ENCODE data around the gene PPP3CA. TPM values are rescaled to one million over a fixed set of nuclear protein-coding genes. Genes with fewer than 3 reads are reported as not detected.

PPP3CA gene
- total RNA-seq, 2 donors from 2014 or later = 22.0 to 25.7 TPM

- ATAC-seq = no peak
- intact Hi-C loops (cut with DNase I) = no loop called here
- DNase-seq = no peak
Observed at GRCh38 chr4:101230801-101231426, 116.4 kb downstream of the PPP3CA start.

GRCh38 chr4:101229116-101229515 lies 118.2 kb downstream of the PPP3CA start:
- no peak for DNase-seq
- intact Hi-C loops (cut with DNase I) = no loop called here
- no peak for ATAC-seq

DNA sequence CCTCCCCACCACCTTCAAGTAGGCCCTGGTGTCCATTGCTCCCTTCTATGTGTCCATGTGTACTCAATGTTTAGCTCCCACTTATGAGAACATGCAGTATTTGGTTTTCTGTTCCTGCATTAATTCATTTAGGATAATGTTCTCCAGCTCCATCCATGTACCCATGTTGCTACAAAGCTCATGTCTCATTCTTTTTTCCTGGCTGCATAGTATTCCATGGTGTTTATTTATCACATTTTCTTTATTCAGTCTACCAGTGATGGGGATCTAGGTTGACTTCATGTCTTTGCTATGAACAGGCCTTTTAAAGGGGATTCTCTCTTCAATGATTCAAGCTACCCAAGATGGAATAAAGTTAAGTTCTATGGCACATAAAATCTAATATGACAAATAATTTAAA lies 119.6 kb downstream of the PPP3CA start:
- intact Hi-C loops (cut with DNase I) = no loop called here
- no peak for DNase-seq

GRCh38 chr4:101224358-101225218 lies 122.7 kb downstream of the PPP3CA start:
- DNase-seq (no peak), ATAC-seq (no peak)
- intact Hi-C loops (cut with DNase I) = no loop called here

More for the DNA sequence above, 119.6 kb downstream of the PPP3CA start:
- no peak for ATAC-seq

GRCh38 chr4:101222156-101222845 lies 125.0 kb downstream of the PPP3CA start:
- no peak for DNase-seq
- intact Hi-C loops (cut with DNase I) = no loop called here
- ATAC-seq = no peak

DNA sequence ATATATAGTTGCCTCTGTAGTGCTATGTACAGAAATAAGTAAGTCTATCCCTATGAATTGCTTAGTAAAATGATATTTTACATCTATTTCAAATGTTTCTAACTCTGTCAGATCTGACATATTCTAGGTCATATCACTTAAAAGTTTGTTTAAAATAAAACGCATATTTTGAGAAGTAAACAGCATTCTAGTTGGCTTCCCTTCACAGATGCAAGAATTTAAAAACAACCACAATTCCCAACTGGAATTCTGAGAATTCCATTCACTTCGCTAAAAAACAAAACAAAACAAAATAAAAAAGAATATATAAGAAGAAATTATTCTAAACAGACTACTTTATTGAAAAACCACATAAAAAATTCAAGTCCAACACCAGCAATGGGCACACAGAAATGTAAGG lies 126.0 kb downstream of the PPP3CA start:
- no peak for ATAC-seq
- no peak for DNase-seq
- intact Hi-C loops (cut with DNase I) = no loop called here

DNA sequence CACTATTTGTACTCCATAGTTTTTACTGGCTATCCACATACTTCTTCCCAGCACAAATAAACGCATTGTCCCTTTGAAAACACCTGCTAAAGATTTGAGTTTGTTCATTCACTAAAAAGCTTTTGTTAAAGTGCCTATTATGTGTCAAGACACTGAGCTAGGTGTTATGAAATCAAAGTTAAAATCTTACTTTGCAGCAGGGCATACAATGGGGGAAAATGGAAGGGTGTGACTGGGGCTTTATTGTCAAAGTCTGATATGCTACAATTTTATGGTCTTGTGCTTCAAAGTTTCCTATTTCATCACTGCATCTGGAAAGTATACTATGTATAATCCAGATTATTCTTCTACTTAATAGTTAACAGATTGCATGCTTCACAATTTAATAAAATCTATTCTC lies 128.4 kb downstream of the PPP3CA start:
- intact Hi-C loops (cut with DNase I) = no loop called here
- DNase-seq = no peak
- no peak for ATAC-seq

GRCh38 chr4:101218346-101218745 lies 129.0 kb downstream of the PPP3CA start:
- ATAC-seq (no peak), DNase-seq (no peak)
- intact Hi-C loops (cut with DNase I) = no loop called here

- ATAC-seq = peak in 1 of 2 donors; percentile 49
- intact Hi-C loops (cut with DNase I) = no loop called here
- no peak for DNase-seq
Observed at GRCh38 chr4:101217353-101218031, 129.8 kb downstream of the PPP3CA start.

GRCh38 chr4:101211146-101211553 lies 136.2 kb downstream of the PPP3CA start:
- ATAC-seq = peak in 1 of 2 donors; percentile 75
- no peak for DNase-seq
- intact Hi-C loops (cut with DNase I) = no loop called here

- intact Hi-C loops (cut with DNase I) = no loop called here
- ATAC-seq (no peak), DNase-seq (no peak)
Observed at GRCh38 chr4:101210331-101210730, 137.0 kb downstream of the PPP3CA start.

DNA sequence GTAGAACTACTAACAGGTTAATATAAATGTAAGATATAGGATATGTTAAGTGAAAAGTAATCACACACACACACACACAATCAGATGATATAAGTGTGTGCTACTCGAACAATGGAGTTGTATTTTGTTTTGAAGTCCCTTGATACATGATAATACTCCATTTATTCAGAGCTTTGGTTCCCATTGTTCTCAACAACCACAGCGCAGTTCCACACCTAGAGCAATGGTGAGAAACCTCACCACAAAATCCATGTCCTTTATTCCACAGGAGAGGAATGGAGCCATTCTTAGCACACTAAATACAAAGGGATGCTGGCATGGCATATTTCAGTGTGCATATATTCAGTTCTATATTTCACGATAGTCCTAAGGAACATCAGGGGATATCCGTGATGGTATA lies 139.2 kb downstream of the PPP3CA start:
- ATAC-seq = no peak
- intact Hi-C loops (cut with DNase I) = no loop called here
- DNase-seq = no peak

GRCh38 chr4:101205916-101206315 lies 141.4 kb downstream of the PPP3CA start:
- intact Hi-C loops (cut with DNase I) = no loop called here
- DNase-seq = no peak
- ATAC-seq = peak; percentile 55 to 57

GRCh38 chr4:101201421-101201820 lies 145.9 kb downstream of the PPP3CA start:
- DNase-seq (no peak), ATAC-seq (no peak)
- intact Hi-C loops (cut with DNase I) = no loop called here

- peak; percentile 41 to 94 for ATAC-seq
- DNase-seq = no peak
- intact Hi-C loops (cut with DNase I) = no loop called here
Observed at GRCh38 chr4:101200561-101200960, 146.8 kb downstream of the PPP3CA start.

DNA sequence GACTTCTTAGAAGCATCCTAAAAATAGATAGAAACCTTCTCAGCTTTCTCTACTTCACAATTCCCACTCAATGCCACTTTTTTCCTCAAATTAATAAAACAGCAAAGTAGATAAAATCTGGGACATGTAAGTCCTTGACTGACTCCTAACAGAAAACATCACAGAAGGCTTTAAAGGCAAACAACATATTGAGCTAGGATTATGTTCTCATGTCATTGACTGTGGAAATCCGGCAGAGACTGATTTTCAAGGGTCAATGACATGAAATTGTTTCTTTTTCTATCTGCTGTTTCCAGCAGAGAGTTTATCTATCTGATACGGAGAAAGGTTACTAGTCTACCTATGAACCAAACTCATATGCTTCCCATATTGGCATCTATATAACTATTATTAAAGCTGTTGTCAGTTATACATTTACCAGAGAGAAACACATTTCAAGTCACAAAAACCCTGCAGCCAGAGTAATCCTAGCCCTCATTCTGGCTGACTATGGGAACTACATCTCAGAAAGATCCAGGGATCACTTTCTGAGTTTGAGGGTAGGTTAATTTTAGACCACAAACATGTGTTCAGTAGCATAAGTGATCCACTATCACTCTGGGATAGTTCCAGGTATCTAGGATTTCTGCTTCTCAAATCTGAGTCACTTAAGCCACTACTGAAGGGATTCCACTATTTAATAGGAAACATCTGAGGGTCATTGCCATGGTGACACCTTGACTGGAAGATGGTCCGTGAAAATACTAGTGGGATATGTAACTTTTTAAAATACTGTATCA lies 147.6 kb downstream of the PPP3CA start:
- intact Hi-C loops (cut with DNase I) = no loop called here
- ATAC-seq (peak in 1 of 2 donors; percentile 58), DNase-seq (no peak)

- intact Hi-C loops (cut with DNase I) = no loop called here
- ATAC-seq (no peak), DNase-seq (no peak)
Observed at GRCh38 chr4:101198682-101199339, 148.5 kb downstream of the PPP3CA start.

- intact Hi-C loops (cut with DNase I) = no loop called here
- ATAC-seq (no peak), DNase-seq (no peak)
Observed at GRCh38 chr4:101197350-101197749, 150.0 kb downstream of the PPP3CA start.

All from left cardiac atrium (tissue), 4 donors.